Stomach (tissue), 4 donors: ENCODE data around the gene CNN1.

Experiments used
- EP300 ChIP-seq: sonication (generic); formaldehyde crosslinking; IDR thresholded peaks from one replicate; pipeline ENCODE4 v1.6.1; 2017; ENCODE audit warnings: antibody characterized with exemption
- POLR2AphosphoS5 ChIP-seq, 3 donors: sonication (generic); formaldehyde crosslinking; IDR thresholded peaks; one replicate each; pipeline ENCODE4 v1.6.1; 2016; ENCODE audit warnings: antibody characterized with exemption in 3 of 3
- TF ChIP-seq, protein P1 (sequence below), 7 experiments: fragments of 450-650 bp in 4 of 7; fragments of 200-600 bp in 3 of 7; sonication (generic) in 3 of 7; IDR thresholded peaks; one replicate each; pipeline ENCODE4 v1.5.1; 2016 to 2019; ENCODE audit warnings: antibody characterized with exemption in 7 of 7, control low read depth in 2 of 7, mild to moderate bottlenecking in 1 of 7

- TF ChIP-seq, protein P1, sequence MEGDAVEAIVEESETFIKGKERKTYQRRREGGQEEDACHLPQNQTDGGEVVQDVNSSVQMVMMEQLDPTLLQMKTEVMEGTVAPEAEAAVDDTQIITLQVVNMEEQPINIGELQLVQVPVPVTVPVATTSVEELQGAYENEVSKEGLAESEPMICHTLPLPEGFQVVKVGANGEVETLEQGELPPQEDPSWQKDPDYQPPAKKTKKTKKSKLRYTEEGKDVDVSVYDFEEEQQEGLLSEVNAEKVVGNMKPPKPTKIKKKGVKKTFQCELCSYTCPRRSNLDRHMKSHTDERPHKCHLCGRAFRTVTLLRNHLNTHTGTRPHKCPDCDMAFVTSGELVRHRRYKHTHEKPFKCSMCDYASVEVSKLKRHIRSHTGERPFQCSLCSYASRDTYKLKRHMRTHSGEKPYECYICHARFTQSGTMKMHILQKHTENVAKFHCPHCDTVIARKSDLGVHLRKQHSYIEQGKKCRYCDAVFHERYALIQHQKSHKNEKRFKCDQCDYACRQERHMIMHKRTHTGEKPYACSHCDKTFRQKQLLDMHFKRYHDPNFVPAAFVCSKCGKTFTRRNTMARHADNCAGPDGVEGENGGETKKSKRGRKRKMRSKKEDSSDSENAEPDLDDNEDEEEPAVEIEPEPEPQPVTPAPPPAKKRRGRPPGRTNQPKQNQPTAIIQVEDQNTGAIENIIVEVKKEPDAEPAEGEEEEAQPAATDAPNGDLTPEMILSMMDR (IDR thresholded peaks at IDR 0.05): no peak
- TF ChIP-seq POLR2AphosphoS5 (IDR thresholded peaks at IDR 0.05) (no peak), EP300 (no peak)
These were observed 2.6 kb downstream of the CNN1 start for GRCh38 chr19:11541238-11541637.
